Activated CD8-positive, alpha-beta T cell treated with anti-CD3 and anti-CD28 coated beads for 36 hours (primary cell): Measurements from ENCODE around the gene TMEM40. TPM values are rescaled to one million over a fixed set of nuclear protein-coding genes. Genes with fewer than 3 reads are reported as not detected.

ENCODE experiments used
- ATAC-seq: fragments of 200-7000 bp; cut with Tn5 transposase; one replicate; pipeline ENCODE4 v1.10.0; 2021; ENCODE audit warnings: mild to moderate bottlenecking, moderate library complexity
- CTCF ChIA-PET: fragments of 350-600 bp; sonication (Branson Sonifier 250); formaldehyde crosslinking; loops from one replicate; lab custom pipeline; 2021; ENCODE audit warnings: antibody characterized with exemption; lab: Charles Lee
- POLR2A ChIA-PET: fragments of 350-600 bp; sonication (Branson Sonifier 250); formaldehyde crosslinking; loops from one replicate; lab custom pipeline; 2021; ENCODE audit warnings: antibody characterized with exemption; lab: Charles Lee
- DNase-seq: peaks from one replicate; pipeline ENCODE4 v3.0.0-alpha.2; 2020
- H3K27ac Mint-ChIP-seq: one replicate; pipeline ENCODE4 v1.8.0; 2021; ENCODE audit warnings: mild to moderate bottlenecking, mixed read lengths
- H3K27me3 Mint-ChIP-seq: one replicate; pipeline ENCODE4 v1.8.0; 2021; ENCODE audit warnings: mixed read lengths
- H3K36me3 Mint-ChIP-seq: one replicate; pipeline ENCODE4 v1.8.0; 2021; ENCODE audit warnings: low read depth, mixed read lengths
- H3K4me1 Mint-ChIP-seq: one replicate; pipeline ENCODE4 v1.8.0; 2021; ENCODE audit warnings: low read depth, mixed read lengths
- H3K4me3 Mint-ChIP-seq: one replicate; pipeline ENCODE4 v1.8.0; 2021; ENCODE audit warnings: mild to moderate bottlenecking, moderate library complexity, mixed read lengths
- H3K9me3 Mint-ChIP-seq: one replicate; pipeline ENCODE4 v1.8.0; 2021; ENCODE audit warnings: mixed read lengths
- intact Hi-C: fragments of 100-400 bp; cut with micrococcal nuclease; formaldehyde crosslinking; loops from one replicate; pipeline ENCODE4 v1.10.0; 2022
- total RNA-seq, 2 experiments: library from RNA; stranded (reverse); gene quantifications; one replicate each; pipeline ENCODE4 v1.2.3, GENCODE V29; 2021
- TF ChIP-seq, protein P1 (sequence below): fragments of 200-600 bp; IDR thresholded peaks from one replicate; pipeline ENCODE4 v1.8.0; 2022; ENCODE audit warnings: antibody characterized with exemption, mild to moderate bottlenecking

The TMEM40 gene
- total RNA-seq, 2 experiments from 2014 or later, result not detected

DNA sequence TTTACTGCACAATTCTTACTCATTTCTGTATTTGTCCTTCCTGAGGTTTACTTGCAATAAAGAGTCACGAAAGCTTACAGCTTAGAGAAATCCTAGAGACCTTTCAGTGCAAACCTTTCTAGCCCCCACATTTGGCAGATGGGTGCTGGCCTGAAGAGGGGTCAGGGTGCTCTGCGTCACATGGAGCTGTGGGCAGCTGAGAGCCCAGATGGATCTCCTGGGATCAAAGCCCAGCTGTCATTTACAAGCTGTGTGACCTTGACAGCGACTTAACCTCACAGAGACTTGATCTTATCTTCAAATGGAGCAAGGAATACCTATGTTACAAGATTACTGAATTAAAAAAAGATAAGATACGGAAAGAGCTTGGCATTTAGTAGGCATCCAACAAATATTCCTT, 71.1 kb downstream of the TMEM40 start:
- ATAC-seq, result no peak
- TF ChIP-seq, protein P1, sequence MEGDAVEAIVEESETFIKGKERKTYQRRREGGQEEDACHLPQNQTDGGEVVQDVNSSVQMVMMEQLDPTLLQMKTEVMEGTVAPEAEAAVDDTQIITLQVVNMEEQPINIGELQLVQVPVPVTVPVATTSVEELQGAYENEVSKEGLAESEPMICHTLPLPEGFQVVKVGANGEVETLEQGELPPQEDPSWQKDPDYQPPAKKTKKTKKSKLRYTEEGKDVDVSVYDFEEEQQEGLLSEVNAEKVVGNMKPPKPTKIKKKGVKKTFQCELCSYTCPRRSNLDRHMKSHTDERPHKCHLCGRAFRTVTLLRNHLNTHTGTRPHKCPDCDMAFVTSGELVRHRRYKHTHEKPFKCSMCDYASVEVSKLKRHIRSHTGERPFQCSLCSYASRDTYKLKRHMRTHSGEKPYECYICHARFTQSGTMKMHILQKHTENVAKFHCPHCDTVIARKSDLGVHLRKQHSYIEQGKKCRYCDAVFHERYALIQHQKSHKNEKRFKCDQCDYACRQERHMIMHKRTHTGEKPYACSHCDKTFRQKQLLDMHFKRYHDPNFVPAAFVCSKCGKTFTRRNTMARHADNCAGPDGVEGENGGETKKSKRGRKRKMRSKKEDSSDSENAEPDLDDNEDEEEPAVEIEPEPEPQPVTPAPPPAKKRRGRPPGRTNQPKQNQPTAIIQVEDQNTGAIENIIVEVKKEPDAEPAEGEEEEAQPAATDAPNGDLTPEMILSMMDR, result no peak
- H3K27ac Mint-ChIP-seq, result no peak overlapping the region
- no peak overlapping the region for H3K4me3 Mint-ChIP-seq
- no peaks in the 10 kb centered on the region for H3K9me3 Mint-ChIP-seq
- peaks cover 2% of the 10 kb centered on the region for H3K27me3 Mint-ChIP-seq
- ChIA-PET POLR2A (no interaction called here), CTCF (interaction anchor here (1.3 to 1.4 kb wide), 2 partner anchors 12 to 19 kb away, joined by 4 to 5 read pairs; no protein-coding TSS in a partner anchor)
- intact Hi-C loops, result no loop called here
- DNase-seq, result no peak
- H3K4me1 Mint-ChIP-seq, result no peaks in the 10 kb centered on the region
- H3K36me3 Mint-ChIP-seq, result no peaks in the 10 kb centered on the region

DNA sequence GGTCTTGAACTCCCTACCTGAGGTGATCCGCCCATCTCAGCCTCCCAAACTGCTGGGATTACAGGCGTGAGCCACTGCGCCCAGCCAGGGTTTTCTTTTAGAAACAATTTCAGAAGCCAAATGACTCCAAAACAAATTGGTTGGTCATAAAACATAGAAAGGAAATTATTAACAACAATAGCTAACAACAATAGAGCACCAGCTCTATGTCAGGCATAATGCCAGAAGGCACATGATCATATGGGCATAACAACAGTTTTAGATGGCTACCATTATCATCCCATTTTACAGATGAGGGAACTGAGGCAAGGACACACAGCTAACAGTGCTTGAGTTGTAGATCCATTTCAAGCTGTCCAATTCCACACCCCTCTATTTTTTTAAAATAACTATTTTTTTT, 73.0 kb downstream of the TMEM40 start:
- ChIA-PET CTCF (no interaction called here), POLR2A (interaction anchor here (0.6 kb wide), 1 partner anchor 98 kb away, joined by 3 read pairs; no protein-coding TSS in a partner anchor)
- Mint-ChIP-seq H3K27me3 (peaks cover 2% of the 10 kb centered on the region), H3K36me3 (no peaks in the 10 kb centered on the region), H3K27ac (no peak overlapping the region), H3K4me3 (no peak overlapping the region), H3K9me3 (no peaks in the 10 kb centered on the region), H3K4me1 (peaks cover 9% of the 10 kb centered on the region)
- intact Hi-C loops, result no loop called here
- ATAC-seq (no peak), DNase-seq (no peak)
- TF ChIP-seq, protein P1, result no peak

Other genes starting within 250 kb of the TMEM40 start
- not detected for gene MKRN2OS, start 213.8 kb downstream of the TMEM40 start, total RNA-seq
- 10 to 100 TPM; 27.8 to 28.2 TPM for gene MKRN2, start 202.2 kb downstream of the TMEM40 start, total RNA-seq
- gene RAF1, start 95.1 kb downstream of the TMEM40 start, total RNA-seq, result 10 to 100 TPM; 71.1 to 74.9 TPM
- 1 to 10 TPM; 1.5 to 1.9 TPM for gene CAND2, start 37.4 kb upstream of the TMEM40 start, total RNA-seq
- gene RPL32, start 82.3 kb upstream of the TMEM40 start, total RNA-seq, result 1,000 to 10,000 TPM; 2,861 to 2,981 TPM